22Rv1 (cell line): ENCODE results near the gene GALK2.

Experiments used
- CTCF ChIP-seq: fragments of 450-650 bp; IDR thresholded peaks from 2 replicates; pipeline ENCODE4 v1.5.1; 2017; ENCODE audit warnings: mild to moderate bottlenecking
- ZFX ChIP-seq: fragments of 450-650 bp; IDR thresholded peaks from 2 replicates; pipeline ENCODE4 v1.6.1; 2017; ENCODE audit warnings: antibody characterized with exemption, borderline replicate concordance

DNA sequence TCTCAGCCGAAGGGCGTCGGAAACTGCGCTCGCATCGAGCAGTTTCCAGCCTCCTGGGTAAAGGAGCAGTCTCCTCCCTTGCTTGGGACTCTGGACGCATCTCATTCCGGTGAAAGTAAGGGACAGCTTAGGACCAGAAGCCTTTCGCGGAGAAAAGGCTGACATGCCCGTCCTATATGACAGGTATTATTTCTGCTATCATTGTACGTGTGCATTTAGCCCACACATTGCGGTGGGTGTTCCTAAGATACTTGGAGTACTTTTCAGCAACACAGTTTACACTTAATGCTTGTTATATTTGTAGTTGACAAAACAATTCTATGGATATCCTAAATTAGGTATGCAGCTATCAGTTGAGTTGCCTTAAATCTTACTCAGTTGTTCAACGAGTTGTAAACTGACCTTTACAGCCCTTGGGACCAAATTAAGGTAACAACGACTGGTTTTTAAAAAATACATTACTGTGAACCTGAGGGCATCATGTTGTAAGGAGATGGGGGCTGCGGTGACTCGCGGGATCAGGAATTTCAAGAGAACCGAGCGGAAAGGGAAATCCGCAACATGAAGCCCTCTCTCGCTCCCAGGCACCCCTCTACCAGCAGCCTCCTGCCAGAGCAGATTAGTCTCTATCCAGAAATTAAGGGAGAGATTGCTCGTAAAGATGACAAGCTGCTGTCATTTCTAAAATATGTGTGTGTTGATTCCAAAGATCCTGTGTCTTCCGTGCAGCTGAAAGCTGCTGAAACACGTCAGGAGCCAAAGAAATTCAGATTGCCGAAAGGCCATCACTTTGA lies 14.0 kb upstream of the GALK2 start:
- TF ChIP-seq CTCF: no peak
- no peak for TF ChIP-seq ZFX
